Measurements from ENCODE around the gene BORCS6. TPM values are rescaled to one million over a fixed set of nuclear protein-coding genes. Genes with fewer than 3 reads are reported as not detected.

BORCS6 gene
- total and polyA plus RNA-seq, 2 of the 13 experiments (the other 11 are each of a cell fraction or from before 2014, with no cell fraction given): 2.0 to 5.1 TPM

- TF ChIP-seq, protein P1, sequence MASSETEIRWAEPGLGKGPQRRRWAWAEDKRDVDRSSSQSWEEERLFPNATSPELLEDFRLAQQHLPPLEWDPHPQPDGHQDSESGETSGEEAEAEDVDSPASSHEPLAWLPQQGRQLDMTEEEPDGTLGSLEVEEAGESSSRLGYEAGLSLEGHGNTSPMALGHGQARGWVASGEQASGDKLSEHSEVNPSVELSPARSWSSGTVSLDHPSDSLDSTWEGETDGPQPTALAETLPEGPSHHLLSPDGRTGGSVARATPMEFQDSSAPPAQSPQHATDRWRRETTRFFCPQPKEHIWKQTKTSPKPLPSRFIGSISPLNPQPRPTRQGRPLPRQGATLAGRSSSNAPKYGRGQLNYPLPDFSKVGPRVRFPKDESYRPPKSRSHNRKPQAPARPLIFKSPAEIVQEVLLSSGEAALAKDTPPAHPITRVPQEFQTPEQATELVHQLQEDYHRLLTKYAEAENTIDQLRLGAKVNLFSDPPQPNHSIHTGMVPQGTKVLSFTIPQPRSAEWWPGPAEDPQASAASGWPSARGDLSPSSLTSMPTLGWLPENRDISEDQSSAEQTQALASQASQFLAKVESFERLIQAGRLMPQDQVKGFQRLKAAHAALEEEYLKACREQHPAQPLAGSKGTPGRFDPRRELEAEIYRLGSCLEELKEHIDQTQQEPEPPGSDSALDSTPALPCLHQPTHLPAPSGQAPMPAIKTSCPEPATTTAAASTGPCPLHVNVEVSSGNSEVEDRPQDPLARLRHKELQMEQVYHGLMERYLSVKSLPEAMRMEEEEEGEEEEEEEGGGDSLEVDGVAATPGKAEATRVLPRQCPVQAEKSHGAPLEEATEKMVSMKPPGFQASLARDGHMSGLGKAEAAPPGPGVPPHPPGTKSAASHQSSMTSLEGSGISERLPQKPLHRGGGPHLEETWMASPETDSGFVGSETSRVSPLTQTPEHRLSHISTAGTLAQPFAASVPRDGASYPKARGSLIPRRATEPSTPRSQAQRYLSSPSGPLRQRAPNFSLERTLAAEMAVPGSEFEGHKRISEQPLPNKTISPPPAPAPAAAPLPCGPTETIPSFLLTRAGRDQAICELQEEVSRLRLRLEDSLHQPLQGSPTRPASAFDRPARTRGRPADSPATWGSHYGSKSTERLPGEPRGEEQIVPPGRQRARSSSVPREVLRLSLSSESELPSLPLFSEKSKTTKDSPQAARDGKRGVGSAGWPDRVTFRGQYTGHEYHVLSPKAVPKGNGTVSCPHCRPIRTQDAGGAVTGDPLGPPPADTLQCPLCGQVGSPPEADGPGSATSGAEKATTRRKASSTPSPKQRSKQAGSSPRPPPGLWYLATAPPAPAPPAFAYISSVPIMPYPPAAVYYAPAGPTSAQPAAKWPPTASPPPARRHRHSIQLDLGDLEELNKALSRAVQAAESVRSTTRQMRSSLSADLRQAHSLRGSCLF (CRISPR knock-in tag; IDR thresholded peaks at IDR 0.05; ENCODE audit: borderline replicate concordance): peak; percentile 90
- TF ChIP-seq STAT5B (CRISPR knock-in tag; IDR thresholded peaks at IDR 0.05) (peak; percentile 98), HNF1B (CRISPR knock-in tag; IDR thresholded peaks at IDR 0.05) (peak; percentile 83), ZNF772 (CRISPR knock-in tag; IDR thresholded peaks at IDR 0.05) (peak; percentile 73), FOSL2 (CRISPR knock-in tag; IDR thresholded peaks at IDR 0.05) (peak; percentile 84), ZNF569 (CRISPR knock-in tag; IDR thresholded peaks at IDR 0.05; ENCODE audit: borderline replicate concordance) (no peak; the same call in 1 of the 2 replicates), ZNF761 (CRISPR knock-in tag; conservative IDR thresholded peaks at IDR 0.05) (no peak), TGIF2 (CRISPR knock-in tag; IDR thresholded peaks at IDR 0.05) (peak; percentile 96; the same call in 1 of the 2 replicates), ZNF451 (CRISPR knock-in tag; IDR thresholded peaks at IDR 0.05) (no peak), ZNF83 (CRISPR knock-in tag; IDR thresholded peaks at IDR 0.05; ENCODE audit: borderline replicate concordance) (no peak)
- TF ChIP-seq, protein P2, sequence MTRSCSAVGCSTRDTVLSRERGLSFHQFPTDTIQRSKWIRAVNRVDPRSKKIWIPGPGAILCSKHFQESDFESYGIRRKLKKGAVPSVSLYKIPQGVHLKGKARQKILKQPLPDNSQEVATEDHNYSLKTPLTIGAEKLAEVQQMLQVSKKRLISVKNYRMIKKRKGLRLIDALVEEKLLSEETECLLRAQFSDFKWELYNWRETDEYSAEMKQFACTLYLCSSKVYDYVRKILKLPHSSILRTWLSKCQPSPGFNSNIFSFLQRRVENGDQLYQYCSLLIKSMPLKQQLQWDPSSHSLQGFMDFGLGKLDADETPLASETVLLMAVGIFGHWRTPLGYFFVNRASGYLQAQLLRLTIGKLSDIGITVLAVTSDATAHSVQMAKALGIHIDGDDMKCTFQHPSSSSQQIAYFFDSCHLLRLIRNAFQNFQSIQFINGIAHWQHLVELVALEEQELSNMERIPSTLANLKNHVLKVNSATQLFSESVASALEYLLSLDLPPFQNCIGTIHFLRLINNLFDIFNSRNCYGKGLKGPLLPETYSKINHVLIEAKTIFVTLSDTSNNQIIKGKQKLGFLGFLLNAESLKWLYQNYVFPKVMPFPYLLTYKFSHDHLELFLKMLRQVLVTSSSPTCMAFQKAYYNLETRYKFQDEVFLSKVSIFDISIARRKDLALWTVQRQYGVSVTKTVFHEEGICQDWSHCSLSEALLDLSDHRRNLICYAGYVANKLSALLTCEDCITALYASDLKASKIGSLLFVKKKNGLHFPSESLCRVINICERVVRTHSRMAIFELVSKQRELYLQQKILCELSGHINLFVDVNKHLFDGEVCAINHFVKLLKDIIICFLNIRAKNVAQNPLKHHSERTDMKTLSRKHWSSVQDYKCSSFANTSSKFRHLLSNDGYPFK (CRISPR knock-in tag; IDR thresholded peaks at IDR 0.05; ENCODE audit: borderline replicate concordance): no peak
- TF ChIP-seq, protein P3, sequence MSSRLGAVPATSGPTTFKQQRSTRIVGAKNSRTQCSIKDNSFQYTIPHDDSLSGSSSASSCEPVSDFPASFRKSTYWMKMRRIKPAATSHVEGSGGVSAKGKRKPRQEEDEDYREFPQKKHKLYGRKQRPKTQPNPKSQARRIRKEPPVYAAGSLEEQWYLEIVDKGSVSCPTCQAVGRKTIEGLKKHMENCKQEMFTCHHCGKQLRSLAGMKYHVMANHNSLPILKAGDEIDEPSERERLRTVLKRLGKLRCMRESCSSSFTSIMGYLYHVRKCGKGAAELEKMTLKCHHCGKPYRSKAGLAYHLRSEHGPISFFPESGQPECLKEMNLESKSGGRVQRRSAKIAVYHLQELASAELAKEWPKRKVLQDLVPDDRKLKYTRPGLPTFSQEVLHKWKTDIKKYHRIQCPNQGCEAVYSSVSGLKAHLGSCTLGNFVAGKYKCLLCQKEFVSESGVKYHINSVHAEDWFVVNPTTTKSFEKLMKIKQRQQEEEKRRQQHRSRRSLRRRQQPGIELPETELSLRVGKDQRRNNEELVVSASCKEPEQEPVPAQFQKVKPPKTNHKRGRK (CRISPR knock-in tag; IDR thresholded peaks at IDR 0.05): no peak
- TF ChIP-seq, protein P4, sequence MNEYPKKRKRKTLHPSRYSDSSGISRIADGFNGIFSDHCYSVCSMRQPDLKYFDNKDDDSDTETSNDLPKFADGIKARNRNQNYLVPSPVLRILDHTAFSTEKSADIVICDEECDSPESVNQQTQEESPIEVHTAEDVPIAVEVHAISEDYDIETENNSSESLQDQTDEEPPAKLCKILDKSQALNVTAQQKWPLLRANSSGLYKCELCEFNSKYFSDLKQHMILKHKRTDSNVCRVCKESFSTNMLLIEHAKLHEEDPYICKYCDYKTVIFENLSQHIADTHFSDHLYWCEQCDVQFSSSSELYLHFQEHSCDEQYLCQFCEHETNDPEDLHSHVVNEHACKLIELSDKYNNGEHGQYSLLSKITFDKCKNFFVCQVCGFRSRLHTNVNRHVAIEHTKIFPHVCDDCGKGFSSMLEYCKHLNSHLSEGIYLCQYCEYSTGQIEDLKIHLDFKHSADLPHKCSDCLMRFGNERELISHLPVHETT (CRISPR knock-in tag; conservative IDR thresholded peaks at IDR 0.05): peak; percentile 92
- TF ChIP-seq, protein P5, sequence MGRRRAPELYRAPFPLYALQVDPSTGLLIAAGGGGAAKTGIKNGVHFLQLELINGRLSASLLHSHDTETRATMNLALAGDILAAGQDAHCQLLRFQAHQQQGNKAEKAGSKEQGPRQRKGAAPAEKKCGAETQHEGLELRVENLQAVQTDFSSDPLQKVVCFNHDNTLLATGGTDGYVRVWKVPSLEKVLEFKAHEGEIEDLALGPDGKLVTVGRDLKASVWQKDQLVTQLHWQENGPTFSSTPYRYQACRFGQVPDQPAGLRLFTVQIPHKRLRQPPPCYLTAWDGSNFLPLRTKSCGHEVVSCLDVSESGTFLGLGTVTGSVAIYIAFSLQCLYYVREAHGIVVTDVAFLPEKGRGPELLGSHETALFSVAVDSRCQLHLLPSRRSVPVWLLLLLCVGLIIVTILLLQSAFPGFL (CRISPR knock-in tag; IDR thresholded peaks at IDR 0.05): peak; percentile 47; the same call in 1 of the 2 replicates
These were observed 16.7 kb downstream of the BORCS6 start (continued) for GRCh38 chr17:8173056-8173870.

Data from HepG2 (cell line).